COR-L47 (cell line): Measurements from ENCODE around the gene ZMYND8.
"Not testable (repeated sequence)": the region's sequence is repeated elsewhere in the genome, so short reads cannot be mapped to it uniquely, and the experiment has no call there.

Experiments used
- DNase-seq: peaks from one replicate; lab custom pipeline; 2025; lab: John Stamatoyannopoulos, UW

Gene ZMYND8

GRCh38 chr20:47246061-47246777 is 110.3 kb downstream of the ZMYND8 start:
- DNase-seq, result no peak

GRCh38 chr20:47245166-47245565 is 111.3 kb downstream of the ZMYND8 start:
- not testable (repeated sequence) for DNase-seq

GRCh38 chr20:47244451-47244850 is 112.0 kb downstream of the ZMYND8 start:
- DNase-seq, result no peak

GRCh38 chr20:47243532-47244305 is 112.8 kb downstream of the ZMYND8 start:
- no peak for DNase-seq

- no peak for DNase-seq
These were observed 113.5 kb downstream of the ZMYND8 start for GRCh38 chr20:47243003-47243402.

GRCh38 chr20:47241345-47241781 is 115.1 kb downstream of the ZMYND8 start:
- no peak for DNase-seq

GRCh38 chr20:47240096-47240495 is 116.4 kb downstream of the ZMYND8 start:
- not testable (repeated sequence) for DNase-seq

- no peak for DNase-seq
These were observed 116.8 kb downstream of the ZMYND8 start for GRCh38 chr20:47239719-47240067.

GRCh38 chr20:47238780-47239718 is 117.5 kb downstream of the ZMYND8 start:
- no peak for DNase-seq

- no peak for DNase-seq
These were observed 118.8 kb downstream of the ZMYND8 start for GRCh38 chr20:47237715-47238114.

- no peak for DNase-seq
These were observed 119.9 kb downstream of the ZMYND8 start for GRCh38 chr20:47236639-47236900.

- DNase-seq, result no peak
These were observed 120.5 kb downstream of the ZMYND8 start for GRCh38 chr20:47235853-47236638.

- DNase-seq, result no peak
These were observed 121.4 kb downstream of the ZMYND8 start for GRCh38 chr20:47235111-47235510.

- no peak for DNase-seq
These were observed 122.9 kb downstream of the ZMYND8 start for GRCh38 chr20:47233333-47234188.

- no peak for DNase-seq
These were observed 124.0 kb downstream of the ZMYND8 start for GRCh38 chr20:47232518-47232917.

- no peak for DNase-seq
These were observed 125.0 kb downstream of the ZMYND8 start for GRCh38 chr20:47231382-47232039.

GRCh38 chr20:47230811-47231256 is 125.7 kb downstream of the ZMYND8 start:
- DNase-seq, result no peak

GRCh38 chr20:47228654-47229053 is 127.8 kb downstream of the ZMYND8 start:
- no peak for DNase-seq

GRCh38 chr20:47227576-47227975 is 128.9 kb downstream of the ZMYND8 start:
- DNase-seq, result no peak

GRCh38 chr20:47227119-47227518 is 129.4 kb downstream of the ZMYND8 start:
- no peak for DNase-seq
